Epithelial cell of proximal tubule (primary cell): ENCODE measurements around the gene RNF32. TPM values are rescaled to one million over a fixed set of nuclear protein-coding genes. Genes with fewer than 3 reads are reported as not detected.
A peak's percentile ranks its signal among the peaks of the same experiment; 100 is the strongest.

ENCODE experiments used
- DNase-seq: peaks from one replicate; pipeline ENCODE4 v3.0.0-alpha.2; 2011; ENCODE audit warnings: low read depth
- H3K4me3 ChIP-seq: 2 replicates; pipeline ENCODE4 v1.5.1; 2011; ENCODE audit warnings: low read depth, mild to moderate bottlenecking, low read length
- CTCF ChIP-seq: conservative IDR thresholded peaks from 2 replicates; pipeline ENCODE4 v1.5.1; 2012; ENCODE audit warnings: low read depth, mild to moderate bottlenecking, low read length
- total RNA-seq: library from RNA; depleted of rRNA; stranded (reverse); fragments of >200 nt; gene quantifications from 2 replicates; pipeline ENCODE4 v1.2.3, GENCODE V29; 2015

Gene RNF32
- total RNA-seq, 1 donor from 2014 or later = 0.35 TPM

- TF ChIP-seq CTCF = peak; percentile 56
- DNase-seq = no peak
- no peak overlapping the region for H3K4me3 ChIP-seq
Measured at GRCh38 chr7:156650042-156650441, 9.5 kb downstream of the RNF32 start.

GRCh38 chr7:156651474-156651873, 10.9 kb downstream of the RNF32 start:
- no peak for DNase-seq
- TF ChIP-seq CTCF = no peak
- H3K4me3 ChIP-seq = no peak overlapping the region

GRCh38 chr7:156652886-156653568, 12.5 kb downstream of the RNF32 start:
- no peak for TF ChIP-seq CTCF
- no peak overlapping the region for H3K4me3 ChIP-seq
- no peak for DNase-seq

GRCh38 chr7:156654511-156655234, 14.1 kb downstream of the RNF32 start:
- DNase-seq = no peak
- TF ChIP-seq CTCF = no peak

GRCh38 chr7:156655251-156655650, 14.7 kb downstream of the RNF32 start:
- no peak overlapping the region for H3K4me3 ChIP-seq
- no peak for TF ChIP-seq CTCF
- DNase-seq = no peak

More at GRCh38 chr7:156654511-156655234, 14.1 kb downstream of the RNF32 start:
- H3K4me3 ChIP-seq = no peak overlapping the region

- TF ChIP-seq CTCF = no peak
- H3K4me3 ChIP-seq = no peak overlapping the region
- no peak for DNase-seq
Measured at GRCh38 chr7:156655983-156656382, 15.4 kb downstream of the RNF32 start.
